ENCODE data around the gene ZRANB2. TPM values are rescaled to one million over a fixed set of nuclear protein-coding genes. Genes with fewer than 3 reads are reported as not detected.

The ZRANB2 gene
- total RNA-seq, 1 donor from 2014 or later: 45.4 TPM

GRCh38 chr1:71019233-71019969 lies 61.4 kb downstream of the ZRANB2 start:
- TF ChIP-seq CTCF (conservative IDR thresholded peaks at IDR 0.05; ENCODE audit: low read depth, low read length): no peak
- DNase-seq (ENCODE audit: low read depth): no peak
- no peak overlapping the region for H3K4me3 ChIP-seq (ENCODE audit: low read depth, low read length)

GRCh38 chr1:71018791-71019190 lies 62.0 kb downstream of the ZRANB2 start:
- no peak overlapping the region for H3K4me3 ChIP-seq (ENCODE audit: low read depth, low read length)
- no peak for TF ChIP-seq CTCF (conservative IDR thresholded peaks at IDR 0.05; ENCODE audit: low read depth, low read length)
- no peak for DNase-seq (ENCODE audit: low read depth)

DNA sequence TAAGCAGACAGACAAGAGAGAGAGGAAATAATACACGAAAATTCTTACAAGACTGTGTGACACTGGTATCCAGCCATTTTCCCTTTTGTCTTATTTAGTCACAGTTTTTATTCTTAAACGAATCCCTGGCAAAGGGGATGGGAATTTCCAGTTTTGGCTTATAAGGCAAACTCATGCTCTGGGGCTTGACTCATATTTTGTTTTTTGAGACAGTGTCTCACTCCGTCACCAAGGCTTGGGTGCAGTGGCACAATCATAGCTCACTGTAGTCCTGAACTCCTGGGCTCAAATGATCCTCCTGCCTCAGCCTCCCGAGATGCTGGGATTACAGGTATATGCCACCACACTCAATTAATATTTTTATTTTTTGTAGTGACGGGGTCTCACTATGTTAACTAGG lies 65.1 kb downstream of the ZRANB2 start:
- no peak for TF ChIP-seq CTCF (conservative IDR thresholded peaks at IDR 0.05; ENCODE audit: low read depth, low read length)
- H3K4me3 ChIP-seq (ENCODE audit: low read depth, low read length): no peak overlapping the region
- DNase-seq (ENCODE audit: low read depth): no peak

DNA sequence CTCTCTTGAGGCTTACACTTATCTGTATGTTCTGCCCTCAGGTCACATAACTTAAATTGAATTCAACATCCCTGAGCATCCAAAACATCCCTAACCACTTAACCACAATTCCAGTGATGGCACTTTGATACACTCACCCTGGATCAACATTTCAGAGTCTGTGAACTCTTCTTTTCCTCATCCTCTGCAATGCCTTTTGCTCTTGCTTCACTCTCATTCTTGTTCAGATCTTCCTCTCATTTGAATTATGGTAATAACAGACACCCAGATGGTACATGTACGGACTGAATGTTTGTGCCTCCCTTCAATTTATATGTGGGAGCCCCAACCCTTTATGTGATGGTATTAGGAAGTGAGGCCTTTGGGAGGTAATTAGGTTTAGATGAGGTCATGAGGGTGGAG lies 66.7 kb downstream of the ZRANB2 start:
- no peak for DNase-seq (ENCODE audit: low read depth)

More for the DNA sequence above, 66.7 kb downstream of the ZRANB2 start:
- H3K4me3 ChIP-seq (ENCODE audit: low read depth, low read length): no peak overlapping the region
- no peak for TF ChIP-seq CTCF (conservative IDR thresholded peaks at IDR 0.05; ENCODE audit: low read depth, low read length)

Other genes starting within 250 kb of the ZRANB2 start
- 0.51 and 0.75 TPM in 2 replicates for gene PTGER3, start 33.2 kb downstream of the ZRANB2 start, total RNA-seq